IMR-90 (cell line): Measurements from ENCODE around the gene PRKAB1. TPM values are rescaled to one million over a fixed set of nuclear protein-coding genes. Genes with fewer than 3 reads are reported as not detected.

Experiments used
- ATAC-seq: fragments of 200-7000 bp; cut with Tn5 transposase; 2 replicates; pipeline ENCODE4 v1.9.1; 2020; ENCODE audit warnings: low read depth, mild to moderate bottlenecking, moderate library complexity
- BruUV-seq: library from RNA; stranded (reverse); fragments of 400-500 nt; replicated peaks from 2 replicates; lab custom pipeline; 2021; lab: Mats Ljungman, UMichigan
- CTCF ChIA-PET: fragments of 300-600 bp; formaldehyde crosslinking; extraction: SDS; loops from one replicate; lab custom pipeline; 2021; ENCODE audit warnings: antibody characterized with exemption; lab: Yijun Ruan, JAX
- POLR2A ChIA-PET: fragments of 300-600 bp; sonication (Branson Sonifier 250); formaldehyde crosslinking; loops from one replicate; lab custom pipeline; 2022; ENCODE audit warnings: antibody characterized with exemption; ENCODE audit not compliant: unreplicated experiment; lab: Charles Lee
- DNase-seq: peaks from one replicate; pipeline ENCODE4 v3.0.0; 2013
- H2AFZ ChIP-seq: replicated peaks from 2 replicates; pipeline ENCODE3; 2013; ENCODE audit warnings: low read length, mild to moderate bottlenecking; ENCODE audit not compliant: poor library complexity
- H2AK5ac ChIP-seq: 2 replicates; pipeline ENCODE4 v1.6.1; 2013; ENCODE audit warnings: low read depth, low read length, inconsistent platforms
- H2AK9ac ChIP-seq: replicated peaks from 2 replicates; pipeline ENCODE3; 2013; ENCODE audit warnings: mild to moderate bottlenecking, low read depth, low read length, moderate library complexity; ENCODE audit not compliant: poor library complexity
- H2BK120ac ChIP-seq: 2 replicates; pipeline ENCODE4 v1.6.1; 2013; ENCODE audit warnings: low read depth, low read length, inconsistent platforms
- H2BK15ac ChIP-seq: 3 replicates; pipeline ENCODE4 v1.6.1; 2013; ENCODE audit warnings: low read depth, low read length, inconsistent platforms
- H2BK20ac ChIP-seq: 2 replicates; pipeline ENCODE4 v1.6.1; 2013; ENCODE audit warnings: low read depth, mild to moderate bottlenecking, inconsistent platforms, low read length, moderate library complexity
- H2BK5ac ChIP-seq: 2 replicates; pipeline ENCODE4 v1.6.1; 2013; ENCODE audit warnings: mild to moderate bottlenecking, low read depth, low read length, inconsistent platforms; ENCODE audit not compliant: poor library complexity, severe bottlenecking
- H3K14ac ChIP-seq: replicated peaks from 2 replicates; pipeline ENCODE4 v1.6.1; 2013; ENCODE audit warnings: low read depth, low read length, inconsistent platforms
- H3K18ac ChIP-seq: 2 replicates; pipeline ENCODE4 v1.6.1; 2013; ENCODE audit warnings: low read depth, low read length, control low read depth
- H3K23ac ChIP-seq: 2 replicates; pipeline ENCODE4 v1.6.1; 2013; ENCODE audit warnings: low read depth, low read length, inconsistent platforms
- H3K27ac ChIP-seq: 2 replicates; pipeline ENCODE4 v1.5.1; 2013; ENCODE audit warnings: mild to moderate bottlenecking, control low read depth, low read length; ENCODE audit not compliant: insufficient read depth
- H3K27me3 ChIP-seq: 2 replicates; pipeline ENCODE4 v1.6.1; 2013; ENCODE audit warnings: low read length; ENCODE audit not compliant: control insufficient read depth, insufficient read depth
- H3K36me3 ChIP-seq: 2 replicates; pipeline ENCODE4 v1.6.1; 2013; ENCODE audit warnings: low read length, mixed read lengths; ENCODE audit not compliant: control insufficient read depth, insufficient read depth
- H3K4ac ChIP-seq: 2 replicates; pipeline ENCODE4 v1.6.1; 2013; ENCODE audit warnings: low read depth, low read length, inconsistent platforms
- H3K4me1 ChIP-seq: 2 replicates; pipeline ENCODE4 v1.6.1; 2013; ENCODE audit warnings: low read length, mixed read lengths; ENCODE audit not compliant: control insufficient read depth, insufficient read depth
- H3K4me2 ChIP-seq: 2 replicates; pipeline ENCODE4 v1.6.1; 2013; ENCODE audit warnings: low read depth, mild to moderate bottlenecking, control low read depth, low read length, moderate library complexity
- H3K4me3 ChIP-seq: 2 replicates; pipeline ENCODE4 v1.5.1; 2013; ENCODE audit warnings: low read depth, mild to moderate bottlenecking, control low read depth, low read length, moderate library complexity; ENCODE audit not compliant: insufficient read depth
- H3K56ac ChIP-seq: 2 replicates; pipeline ENCODE4 v1.6.1; 2013; ENCODE audit warnings: low read length, inconsistent platforms; ENCODE audit not compliant: insufficient read depth; ENCODE audit errors: extremely low read depth
- H3K79me1 ChIP-seq, 2 experiments: 2 replicates each; pipeline ENCODE4 v1.6.1; 2013; ENCODE audit warnings: low read length in 2 of 2, inconsistent platforms in 1 of 2, low read depth in 1 of 2
- H3K9ac ChIP-seq: 2 replicates; pipeline ENCODE4 v1.6.1; 2013; ENCODE audit warnings: low read depth, low read length, control low read depth
- H3K9me1 ChIP-seq: 2 replicates; pipeline ENCODE4 v1.6.1; 2013; ENCODE audit warnings: low read length, inconsistent platforms; ENCODE audit not compliant: insufficient read depth
- H3K9me3 ChIP-seq: 2 replicates; pipeline ENCODE4 v1.6.1; 2013; ENCODE audit warnings: low read length; ENCODE audit not compliant: control insufficient read depth, insufficient read depth
- H4K20me1 ChIP-seq: 2 replicates; pipeline ENCODE4 v1.6.1; 2013; ENCODE audit warnings: low read length, inconsistent platforms; ENCODE audit not compliant: insufficient read depth
- H4K5ac ChIP-seq: 2 replicates; pipeline ENCODE4 v1.6.1; 2013; ENCODE audit warnings: mild to moderate bottlenecking, low read depth, low read length, control low read depth
- H4K8ac ChIP-seq, 2 experiments: 2 replicates each; pipeline ENCODE4 v1.6.1; 2013; ENCODE audit warnings: low read depth in 2 of 2, low read length in 2 of 2, control low read depth in 1 of 2, inconsistent platforms in 1 of 2
- H4K91ac ChIP-seq: 2 replicates; pipeline ENCODE4 v1.6.1; 2013; ENCODE audit warnings: low read depth, low read length, inconsistent platforms; ENCODE audit not compliant: insufficient read depth
- BHLHE40 ChIP-seq: fragments of 150-350 bp; IDR thresholded peaks from 2 replicates; pipeline ENCODE4 v1.6.1; 2016; ENCODE audit warnings: mild to moderate bottlenecking, low read depth, low read length
- CEBPB ChIP-seq: IDR thresholded peaks from 2 replicates; pipeline ENCODE4 v1.6.1; 2012; ENCODE audit warnings: low read depth, low read length, improper control_type of control experiment
- CHD1 ChIP-seq: IDR thresholded peaks from 2 replicates; pipeline ENCODE4 v1.6.1; 2012; ENCODE audit warnings: low read depth, low read length, improper control_type of control experiment
- MAFK ChIP-seq: IDR thresholded peaks from 2 replicates; pipeline ENCODE4 v1.6.1; 2012; ENCODE audit warnings: low read depth, low read length, improper control_type of control experiment
- MAZ ChIP-seq: IDR thresholded peaks from 2 replicates; pipeline ENCODE4 v1.6.1; 2012; ENCODE audit warnings: low read depth, mild to moderate bottlenecking, low read length, improper control_type of control experiment, moderate library complexity, borderline replicate concordance
- MXI1 ChIP-seq: IDR thresholded peaks from 2 replicates; pipeline ENCODE4 v1.6.1; 2012; ENCODE audit warnings: low read depth, mild to moderate bottlenecking, low read length, moderate library complexity, borderline replicate concordance
- NFE2L2 ChIP-seq: fragments of 150-350 bp; IDR thresholded peaks from 2 replicates; pipeline ENCODE4 v1.6.1; 2016; ENCODE audit warnings: low read depth, mild to moderate bottlenecking, low read length
- POLR2A ChIP-seq: IDR thresholded peaks from 2 replicates; pipeline ENCODE4 v1.6.1; 2012; ENCODE audit warnings: mild to moderate bottlenecking, low read depth, low read length
- RAD21 ChIP-seq: IDR thresholded peaks from 2 replicates; pipeline ENCODE4 v1.6.1; 2012; ENCODE audit warnings: low read length, improper control_type of control experiment
- RCOR1 ChIP-seq: IDR thresholded peaks from 2 replicates; pipeline ENCODE4 v1.6.1; 2012; ENCODE audit warnings: mild to moderate bottlenecking, low read length, improper control_type of control experiment; ENCODE audit not compliant: insufficient replicate concordance
- RFX5 ChIP-seq: IDR thresholded peaks from 2 replicates; pipeline ENCODE4 v1.8.0; 2012; ENCODE audit warnings: low read depth, mild to moderate bottlenecking, low read length, moderate library complexity
- SMC3 ChIP-seq: fragments of 150-350 bp; IDR thresholded peaks from 2 replicates; pipeline ENCODE4 v1.6.1; 2016; ENCODE audit warnings: low read depth, mild to moderate bottlenecking, antibody characterized with exemption, low read length, moderate library complexity
- WGBS, 2 experiments: methylation state at CpG; one replicate each; pipeline versions ENCODE4 v1.1.5 to v1.1.7; 2013; ENCODE audit warnings: missing lambda C conversion rate in 2 of 2; ENCODE audit not compliant: insufficient read length in 1 of 2; ENCODE audit errors: extremely low coverage in 2 of 2; 5-methylcytosine and 5-hydroxymethylcytosine counted together
- dilution Hi-C: fragments of 300-500 bp; cut with HindIII; formaldehyde crosslinking; loops from one replicate; pipeline ENCODE4 v1.14.3; 2018; ENCODE audit warnings: low sequenced_read_pairs; ENCODE audit not compliant: unreplicated experiment
- in situ Hi-C: fragments of 300-500 bp; cut with MboI; formaldehyde crosslinking; loops from 3 replicates; pipeline ENCODE4 v1.14.3; 2019; ENCODE audit warnings: low sequenced_read_pairs, inconsistent platforms, mixed read lengths
- intact Hi-C: fragments of 100-400 bp; cut with micrococcal nuclease; formaldehyde crosslinking; loops from 2 replicates; pipeline ENCODE4 v1.10.0; 2022
- polyA plus RNA-seq, 3 experiments: library from polyadenylated mRNA; depleted of rRNA; stranded (reverse); fragments of >200 nt; gene quantifications; 2 replicates each; pipeline ENCODE4 v1.2.3, GENCODE V29; 2012; ENCODE audit warnings: low replicate concordance in 1 of 3
- total RNA-seq: library from RNA; depleted of rRNA; stranded (reverse); fragments of >200 nt; gene quantifications from 2 replicates; pipeline ENCODE4 v1.2.3, GENCODE V29; 2012
- TF ChIP-seq, protein P1 (sequence below): fragments of 150-350 bp; IDR thresholded peaks from 2 replicates; pipeline ENCODE4 v1.6.1; 2017; ENCODE audit warnings: mild to moderate bottlenecking, antibody characterized with exemption, low read length, low read depth
- TF ChIP-seq, protein P2 (sequence below): fragments of 150-350 bp; IDR thresholded peaks from 2 replicates; pipeline ENCODE4 v1.6.1; 2016; ENCODE audit warnings: low read depth, mild to moderate bottlenecking, low read length, moderate library complexity, borderline replicate concordance
- TF ChIP-seq, protein P3 (sequence below): conservative IDR thresholded peaks from 2 replicates; pipeline ENCODE4 v1.5.1; 2012; ENCODE audit warnings: mild to moderate bottlenecking, low read depth, low read length, improper control_type of control experiment

The PRKAB1 gene
- total and polyA plus RNA-seq, 2 of the 4 experiments (the other 2 are of a cell fraction): 9.7 to 19.3 TPM

DNA sequence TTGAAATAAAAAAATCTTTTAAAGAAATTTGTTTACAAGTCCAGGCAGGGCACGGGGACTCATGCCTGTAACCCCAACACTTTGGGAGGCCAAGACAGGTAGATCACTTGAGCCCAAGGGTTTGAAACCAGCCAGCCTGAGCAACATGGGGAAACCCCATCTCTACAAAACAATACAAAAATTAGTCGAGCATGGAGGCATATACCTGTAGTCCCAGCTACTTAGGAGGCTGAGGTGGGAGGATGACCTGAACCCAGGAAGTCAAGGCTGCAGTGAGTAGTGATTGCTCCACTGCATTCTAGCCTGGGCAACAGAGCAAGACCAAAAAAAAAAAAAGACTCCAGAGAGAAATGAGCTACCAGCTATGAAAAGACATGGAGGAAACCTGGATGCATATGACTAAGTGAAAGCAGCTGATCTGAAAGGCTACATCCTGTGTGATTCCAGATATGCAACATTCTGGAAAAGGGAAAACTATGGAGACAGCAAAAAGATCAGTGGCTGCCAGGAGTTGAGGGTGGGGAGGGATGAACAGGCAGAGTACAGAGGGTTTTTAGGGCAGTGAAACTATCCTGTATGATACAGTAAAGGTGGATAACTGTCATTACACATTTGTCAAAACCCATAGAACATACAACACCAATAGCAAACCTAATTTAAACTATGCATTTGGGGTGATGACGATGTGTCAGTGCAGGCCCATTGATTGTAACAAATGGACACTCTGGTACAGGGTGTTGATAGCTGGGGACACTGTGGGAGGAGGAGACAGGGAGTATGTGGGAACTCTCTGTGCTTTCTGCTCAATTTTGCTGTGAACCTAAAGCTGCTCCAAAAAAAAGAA, 59.9 kb downstream of the PRKAB1 start:
- no peak overlapping the region for H3K4ac ChIP-seq
- H2AK9ac ChIP-seq: no peak overlapping the region
- in situ Hi-C loops: no loop called here
- H2BK5ac ChIP-seq: no peak overlapping the region
- H2AFZ ChIP-seq: no peak overlapping the region
- H3K23ac ChIP-seq: no peak overlapping the region
- BruUV-seq: no TSS peak
- H2BK120ac ChIP-seq: no peak overlapping the region
- no peak overlapping the region for H3K4me2 ChIP-seq
- H3K9me1 ChIP-seq: no peaks in the 10 kb centered on the region
- H4K20me1 ChIP-seq: no peaks in the 10 kb centered on the region
- no CpG with 5 or more reads among the region's 3 CpGs for WGBS, 2 experiments
- intact Hi-C loops: no loop called here
- no peak overlapping the region for H3K14ac ChIP-seq
- no peaks in the 10 kb centered on the region for H3K4me1 ChIP-seq
- H3K27ac ChIP-seq: no peak overlapping the region
- H3K4me3 ChIP-seq: no peak overlapping the region
- no peak overlapping the region for H2BK15ac ChIP-seq
- H4K5ac ChIP-seq: no peak overlapping the region
- ChIA-PET POLR2A (no interaction called here), CTCF (interaction anchor here (0.8 kb wide), 1 partner anchor 33 kb away, joined by 4 read pairs; no protein-coding TSS in a partner anchor)
- no peaks in the 10 kb centered on the region for H3K27me3 ChIP-seq
- H4K8ac ChIP-seq: no peak overlapping the region
- H3K9ac ChIP-seq: no peak overlapping the region
- DNase-seq (no peak), ATAC-seq (no peak)
- no peak overlapping the region for H3K18ac ChIP-seq
- H2BK20ac ChIP-seq: no peak overlapping the region
- no peak overlapping the region for H4K91ac ChIP-seq
- no peaks in the 10 kb centered on the region; the same call in 1 of the 2 replicates for H3K36me3 ChIP-seq
- no peaks in the 10 kb centered on the region for H3K9me3 ChIP-seq
- no peaks in the 10 kb centered on the region for H3K79me1 ChIP-seq
- no peak overlapping the region for H3K56ac ChIP-seq
- dilution Hi-C loops: no loop called here
- no peak overlapping the region for H2AK5ac ChIP-seq
- TF ChIP-seq POLR2A: no peak
- no peak for TF ChIP-seq BHLHE40
- no peak for TF ChIP-seq CHD1
- TF ChIP-seq MAFK: no peak
- no peak for TF ChIP-seq CEBPB
- TF ChIP-seq RAD21: no peak
- TF ChIP-seq, protein P1, sequence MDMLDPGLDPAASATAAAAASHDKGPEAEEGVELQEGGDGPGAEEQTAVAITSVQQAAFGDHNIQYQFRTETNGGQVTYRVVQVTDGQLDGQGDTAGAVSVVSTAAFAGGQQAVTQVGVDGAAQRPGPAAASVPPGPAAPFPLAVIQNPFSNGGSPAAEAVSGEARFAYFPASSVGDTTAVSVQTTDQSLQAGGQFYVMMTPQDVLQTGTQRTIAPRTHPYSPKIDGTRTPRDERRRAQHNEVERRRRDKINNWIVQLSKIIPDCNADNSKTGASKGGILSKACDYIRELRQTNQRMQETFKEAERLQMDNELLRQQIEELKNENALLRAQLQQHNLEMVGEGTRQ: no peak
- no peak for TF ChIP-seq RFX5
- TF ChIP-seq SMC3: no peak
- TF ChIP-seq NFE2L2: no peak
- TF ChIP-seq, protein P2, sequence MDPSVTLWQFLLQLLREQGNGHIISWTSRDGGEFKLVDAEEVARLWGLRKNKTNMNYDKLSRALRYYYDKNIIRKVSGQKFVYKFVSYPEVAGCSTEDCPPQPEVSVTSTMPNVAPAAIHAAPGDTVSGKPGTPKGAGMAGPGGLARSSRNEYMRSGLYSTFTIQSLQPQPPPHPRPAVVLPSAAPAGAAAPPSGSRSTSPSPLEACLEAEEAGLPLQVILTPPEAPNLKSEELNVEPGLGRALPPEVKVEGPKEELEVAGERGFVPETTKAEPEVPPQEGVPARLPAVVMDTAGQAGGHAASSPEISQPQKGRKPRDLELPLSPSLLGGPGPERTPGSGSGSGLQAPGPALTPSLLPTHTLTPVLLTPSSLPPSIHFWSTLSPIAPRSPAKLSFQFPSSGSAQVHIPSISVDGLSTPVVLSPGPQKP: no peak
- TF ChIP-seq RCOR1: no peak
- TF ChIP-seq, protein P3, sequence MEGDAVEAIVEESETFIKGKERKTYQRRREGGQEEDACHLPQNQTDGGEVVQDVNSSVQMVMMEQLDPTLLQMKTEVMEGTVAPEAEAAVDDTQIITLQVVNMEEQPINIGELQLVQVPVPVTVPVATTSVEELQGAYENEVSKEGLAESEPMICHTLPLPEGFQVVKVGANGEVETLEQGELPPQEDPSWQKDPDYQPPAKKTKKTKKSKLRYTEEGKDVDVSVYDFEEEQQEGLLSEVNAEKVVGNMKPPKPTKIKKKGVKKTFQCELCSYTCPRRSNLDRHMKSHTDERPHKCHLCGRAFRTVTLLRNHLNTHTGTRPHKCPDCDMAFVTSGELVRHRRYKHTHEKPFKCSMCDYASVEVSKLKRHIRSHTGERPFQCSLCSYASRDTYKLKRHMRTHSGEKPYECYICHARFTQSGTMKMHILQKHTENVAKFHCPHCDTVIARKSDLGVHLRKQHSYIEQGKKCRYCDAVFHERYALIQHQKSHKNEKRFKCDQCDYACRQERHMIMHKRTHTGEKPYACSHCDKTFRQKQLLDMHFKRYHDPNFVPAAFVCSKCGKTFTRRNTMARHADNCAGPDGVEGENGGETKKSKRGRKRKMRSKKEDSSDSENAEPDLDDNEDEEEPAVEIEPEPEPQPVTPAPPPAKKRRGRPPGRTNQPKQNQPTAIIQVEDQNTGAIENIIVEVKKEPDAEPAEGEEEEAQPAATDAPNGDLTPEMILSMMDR: no peak
- no peak for TF ChIP-seq MXI1
- TF ChIP-seq MAZ: no peak
